Astrocyte (in vitro differentiated cells and primary cell): ENCODE measurements around the gene NELFB. TPM values are rescaled to one million over a fixed set of nuclear protein-coding genes. Genes with fewer than 3 reads are reported as not detected.
A peak's percentile ranks its signal among the peaks of the same experiment; 100 is the strongest.

Experiments
- DNase-seq: peaks from one replicate; pipeline ENCODE4 v3.0.0-alpha.2; 2010; ENCODE audit warnings: low read depth
- FAIRE-seq: peaks from 2 replicates; lab custom pipeline; 2011; peaks lifted over from hg19 to GRCh38; lab: Jason Lieb, UNC
- H2AFZ ChIP-seq: 2 replicates; pipeline ENCODE4 v1.6.0; 2012; ENCODE audit warnings: low read depth, low read length, inconsistent platforms
- H3K27ac ChIP-seq: 2 replicates; pipeline ENCODE4 v1.5.1; 2011; ENCODE audit warnings: low read depth, low read length, inconsistent platforms
- H3K27me3 ChIP-seq: 2 replicates; pipeline ENCODE4 v1.6.0; 2011; ENCODE audit warnings: low read length, inconsistent platforms; ENCODE audit not compliant: insufficient read depth
- H3K36me3 ChIP-seq: 2 replicates; pipeline ENCODE4 v1.5.1; 2011; ENCODE audit warnings: low read length, inconsistent platforms; ENCODE audit not compliant: insufficient read depth
- H3K4me1 ChIP-seq: 2 replicates; pipeline ENCODE4 v1.5.1; 2011; ENCODE audit warnings: low read length, inconsistent platforms; ENCODE audit not compliant: insufficient read depth
- H3K4me2 ChIP-seq: 2 replicates; pipeline ENCODE4 v1.6.0; 2012; ENCODE audit warnings: low read length, inconsistent platforms
- H3K4me3 ChIP-seq: 2 replicates; pipeline ENCODE4 v1.5.1; 2011; ENCODE audit warnings: low read depth, mild to moderate bottlenecking, low read length, inconsistent platforms; ENCODE audit not compliant: insufficient read depth
- H3K79me2 ChIP-seq: 2 replicates; pipeline ENCODE4 v1.6.0; 2012; ENCODE audit warnings: mild to moderate bottlenecking, low read length, inconsistent platforms; ENCODE audit not compliant: insufficient read depth
- H3K9ac ChIP-seq: 2 replicates; pipeline ENCODE4 v1.6.0; 2012; ENCODE audit warnings: mild to moderate bottlenecking, low read length, inconsistent platforms
- H3K9me3 ChIP-seq: 2 replicates; pipeline ENCODE4 v1.5.1; 2012; ENCODE audit warnings: low read depth, mild to moderate bottlenecking, low read length, inconsistent platforms; ENCODE audit not compliant: insufficient read depth
- H4K20me1 ChIP-seq: 2 replicates; pipeline ENCODE4 v1.6.0; 2012; ENCODE audit warnings: low read length, inconsistent platforms; ENCODE audit not compliant: insufficient read depth
- H3K27ac Mint-ChIP-seq: one replicate; pipeline ENCODE4 v1.8.0; 2021; ENCODE audit warnings: mild to moderate bottlenecking, mixed read lengths; ENCODE audit not compliant: unreplicated experiment
- H3K27me3 Mint-ChIP-seq: one replicate; pipeline ENCODE4 v1.8.0; 2021; ENCODE audit warnings: low read depth, mixed read lengths; ENCODE audit not compliant: unreplicated experiment
- H3K36me3 Mint-ChIP-seq: one replicate; pipeline ENCODE4 v1.8.0; 2021; ENCODE audit warnings: low read depth, mixed read lengths; ENCODE audit not compliant: unreplicated experiment
- H3K4me1 Mint-ChIP-seq: one replicate; pipeline ENCODE4 v1.8.0; 2021; ENCODE audit warnings: low read depth, mixed read lengths; ENCODE audit not compliant: unreplicated experiment
- H3K4me3 Mint-ChIP-seq: one replicate; pipeline ENCODE4 v1.8.0; 2021; ENCODE audit warnings: mild to moderate bottlenecking, moderate library complexity, mixed read lengths; ENCODE audit not compliant: unreplicated experiment
- H3K9me3 Mint-ChIP-seq: one replicate; pipeline ENCODE4 v1.8.0; 2021; ENCODE audit warnings: mild to moderate bottlenecking, mixed read lengths; ENCODE audit not compliant: unreplicated experiment
- CTCF ChIP-seq: IDR thresholded peaks from 2 replicates; pipeline ENCODE4 v1.5.1; 2011; ENCODE audit warnings: low read depth, mild to moderate bottlenecking, inconsistent platforms, low read length, moderate library complexity; ENCODE audit not compliant: insufficient read depth
- EZH2 ChIP-seq: IDR thresholded peaks from 2 replicates; pipeline ENCODE4 v1.6.1; 2012; ENCODE audit warnings: mild to moderate bottlenecking, low read length, inconsistent platforms; ENCODE audit not compliant: insufficient read depth
- total RNA-seq: library from RNA; stranded (reverse); gene quantifications from 2 replicates; pipeline ENCODE4 v1.2.1, GENCODE V29; 2021

The NELFB gene
- total RNA-seq, 1 donor from 2014 or later: 48.9 TPM

- Histone ChIP-seq H3K27me3 (no peaks in the 10 kb centered on the region), H3K4me1 (peaks cover 18% of the 10 kb centered on the region), H3K4me2 (peak overlapping the region; percentile 35), H3K79me2 (no peaks in the 10 kb centered on the region), H2AFZ (no peak overlapping the region), H3K27ac (no peak overlapping the region), H3K9ac (no peak overlapping the region), H3K9me3 (no peaks in the 10 kb centered on the region), H3K4me3 (no peak overlapping the region), H3K36me3 (no peaks in the 10 kb centered on the region), H4K20me1 (no peaks in the 10 kb centered on the region)
- FAIRE-seq: no peak
- Mint-ChIP-seq H3K4me1 (peaks cover 4% of the 10 kb centered on the region), H3K9me3 (no peaks in the 10 kb centered on the region), H3K36me3 (no peaks in the 10 kb centered on the region), H3K27me3 (no peaks in the 10 kb centered on the region), H3K27ac (peak overlapping the region; percentile 77), H3K4me3 (no peak overlapping the region)
- DNase-seq: no peak
- TF ChIP-seq EZH2: no peak
- TF ChIP-seq CTCF: no peak
These were observed 27.1 kb upstream of the NELFB start for GRCh38 chr9:137227853-137228505.

- H3K4me2 ChIP-seq: no peak overlapping the region
- peaks cover 4% of the 10 kb centered on the region for H3K4me1 Mint-ChIP-seq
- no peak overlapping the region for H3K9ac ChIP-seq
- no peak for TF ChIP-seq EZH2
- TF ChIP-seq CTCF: no peak
- H3K27me3 ChIP-seq: no peaks in the 10 kb centered on the region
- H3K36me3 Mint-ChIP-seq: no peaks in the 10 kb centered on the region
- no peak overlapping the region for H3K4me3 Mint-ChIP-seq
- H3K27ac ChIP-seq: no peak overlapping the region
- no peak for FAIRE-seq
- no peaks in the 10 kb centered on the region for H3K27me3 Mint-ChIP-seq
- H4K20me1 ChIP-seq: no peaks in the 10 kb centered on the region
- H3K79me2 ChIP-seq: no peaks in the 10 kb centered on the region
- H3K36me3 ChIP-seq: no peaks in the 10 kb centered on the region
- DNase-seq: no peak
- H3K9me3 Mint-ChIP-seq: no peaks in the 10 kb centered on the region
- peaks cover 17% of the 10 kb centered on the region for H3K4me1 ChIP-seq
- no peak overlapping the region for H3K4me3 ChIP-seq
- no peak overlapping the region for H3K27ac Mint-ChIP-seq
- H2AFZ ChIP-seq: no peak overlapping the region
- no peaks in the 10 kb centered on the region for H3K9me3 ChIP-seq
These were observed 26.6 kb upstream of the NELFB start for GRCh38 chr9:137228506-137228967.
